Activated naive CD8-positive, alpha-beta T cell (primary cell): ENCODE measurements around the gene STRN4.

Experiments
- H3K27ac Mint-ChIP-seq: one replicate; pipeline ENCODE4 v1.8.0; 2021; ENCODE audit warnings: mixed read lengths
- H3K27me3 Mint-ChIP-seq: one replicate; pipeline ENCODE4 v1.8.0; 2021; ENCODE audit warnings: mixed read lengths
- H3K36me3 Mint-ChIP-seq: one replicate; pipeline ENCODE4 v1.8.0; 2021; ENCODE audit warnings: mixed read lengths
- H3K4me1 Mint-ChIP-seq: one replicate; pipeline ENCODE4 v1.8.0; 2021; ENCODE audit warnings: low read depth, mixed read lengths
- H3K4me3 Mint-ChIP-seq: one replicate; pipeline ENCODE4 v1.8.0; 2021; ENCODE audit warnings: mild to moderate bottlenecking, mixed read lengths
- H3K9me3 Mint-ChIP-seq: one replicate; pipeline ENCODE4 v1.8.0; 2021; ENCODE audit warnings: low read depth, mixed read lengths

STRN4 gene

GRCh38 chr19:46746281-46747057 lies at the start of gene STRN4:
TSS of gene STRN4 (minus strand) at chr19:46746450. CDS start at chr19:46746430, 20 bp downstream.
- H3K36me3 Mint-ChIP-seq = peaks cover 2% of the 10 kb centered on the region
- peaks cover 41% of the 10 kb centered on the region for H3K4me1 Mint-ChIP-seq
- peak within 1 kb of the TSS; percentile 94 for H3K4me3 Mint-ChIP-seq
- no peaks in the 10 kb centered on the region for H3K9me3 Mint-ChIP-seq
- H3K27ac Mint-ChIP-seq = peak within 1 kb of the TSS; percentile 90
- no peaks in the 10 kb centered on the region for H3K27me3 Mint-ChIP-seq

GRCh38 chr19:46791944-46792343 lies 45.7 kb upstream of the STRN4 start:
- H3K4me3 Mint-ChIP-seq = no peak overlapping the region
- H3K4me1 Mint-ChIP-seq = peaks cover 19% of the 10 kb centered on the region
- H3K27me3 Mint-ChIP-seq = no peaks in the 10 kb centered on the region
- no peaks in the 10 kb centered on the region for H3K9me3 Mint-ChIP-seq
- H3K36me3 Mint-ChIP-seq = peaks cover 2% of the 10 kb centered on the region
- H3K27ac Mint-ChIP-seq = no peak overlapping the region

DNA sequence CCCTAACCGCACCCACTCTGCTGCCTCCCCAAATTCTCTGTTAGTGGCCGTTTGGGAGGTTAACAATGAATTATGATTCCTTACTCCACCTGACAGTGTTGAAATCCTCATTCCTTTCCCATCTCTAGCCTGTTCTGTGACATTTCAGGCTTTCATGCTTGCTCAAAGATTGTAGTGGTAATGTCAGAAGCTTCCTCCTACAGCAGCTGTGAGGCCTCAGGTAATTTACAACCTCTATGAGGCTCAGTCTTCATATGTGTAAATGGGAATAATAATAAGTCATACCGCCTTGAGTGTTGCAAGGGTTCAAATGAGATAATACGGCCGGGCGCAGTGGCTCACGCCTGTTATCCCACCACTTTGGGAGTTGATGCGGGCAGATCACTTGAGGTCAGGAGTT lies 43.1 kb upstream of the STRN4 start:
- no peaks in the 10 kb centered on the region for H3K27me3 Mint-ChIP-seq
- peaks cover 31% of the 10 kb centered on the region for H3K4me1 Mint-ChIP-seq
- H3K27ac Mint-ChIP-seq = peak overlapping the region; percentile 58
- no peaks in the 10 kb centered on the region for H3K9me3 Mint-ChIP-seq
- peaks cover 12% of the 10 kb centered on the region for H3K36me3 Mint-ChIP-seq
- H3K4me3 Mint-ChIP-seq = no peak overlapping the region

DNA sequence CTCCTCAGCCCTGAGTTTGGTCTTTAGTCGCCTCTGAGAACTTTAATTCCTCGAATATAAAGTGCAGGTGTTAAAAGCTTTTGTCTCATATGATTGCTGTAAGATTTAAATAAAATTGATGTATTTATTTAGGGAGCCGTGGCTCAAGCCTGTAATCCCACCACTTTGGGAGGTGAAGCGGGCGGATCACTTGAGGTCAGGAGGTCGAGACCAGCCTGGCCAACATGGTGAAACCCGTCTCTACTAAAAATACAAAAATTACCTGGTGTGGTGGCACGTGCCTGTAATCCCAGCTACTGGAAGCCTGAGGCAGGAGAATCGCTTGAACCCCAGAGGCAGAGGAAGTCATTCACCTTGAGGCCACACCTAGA lies 42.7 kb upstream of the STRN4 start:
- Mint-ChIP-seq H3K4me3 (peak overlapping the region; percentile 97), H3K27me3 (no peaks in the 10 kb centered on the region), H3K9me3 (no peaks in the 10 kb centered on the region), H3K36me3 (peaks cover 17% of the 10 kb centered on the region), H3K27ac (peak overlapping the region; percentile 87), H3K4me1 (peaks cover 35% of the 10 kb centered on the region)

DNA sequence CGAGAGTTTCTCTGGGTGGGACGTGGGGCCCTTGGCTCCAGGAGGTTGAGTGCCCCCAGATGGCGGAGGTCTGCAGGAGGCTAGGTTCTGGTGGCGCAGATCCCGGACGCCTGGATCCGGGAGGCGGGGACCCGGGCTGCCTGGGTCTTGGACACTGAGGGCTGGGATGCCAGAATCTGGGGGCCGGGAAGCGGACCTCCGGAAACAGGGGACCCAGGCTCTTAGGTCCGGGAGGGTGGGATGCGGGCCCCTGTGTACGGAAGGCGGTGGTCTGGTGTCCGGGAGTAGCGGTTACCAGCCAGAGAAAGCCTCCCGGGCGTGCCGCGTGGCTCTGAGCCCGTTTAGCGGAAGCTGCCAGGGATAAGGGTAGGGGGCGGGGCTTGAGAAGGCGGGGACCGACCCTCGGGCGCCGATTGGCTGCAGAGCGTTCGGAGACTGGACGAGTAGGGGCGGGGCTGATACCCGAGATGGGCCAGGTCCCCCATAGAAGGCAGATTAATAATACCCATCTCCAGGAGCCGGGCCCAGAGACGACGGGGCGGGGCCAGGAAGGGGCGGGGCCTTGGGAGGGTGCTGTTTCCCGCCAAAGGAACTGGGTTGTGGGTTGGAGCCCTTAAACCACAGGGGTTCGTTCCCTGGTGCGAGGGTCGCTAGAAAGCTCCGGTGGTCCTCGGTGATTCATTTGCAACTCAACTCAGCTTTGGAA lies 42.2 kb upstream of the STRN4 start, which contains the start of gene SLC1A5:
SLC1A5 (minus strand) TSS at position 333 of the 706 bp plus-strand sequence. CDS start 629 bp downstream, outside the sequence.
- peaks cover 40% of the 10 kb centered on the region for H3K4me1 Mint-ChIP-seq
- H3K27me3 Mint-ChIP-seq = no peaks in the 10 kb centered on the region
- no peaks in the 10 kb centered on the region for H3K9me3 Mint-ChIP-seq
- H3K4me3 Mint-ChIP-seq = peak within 1 kb of the TSS; percentile 97
- peak within 1 kb of the TSS; percentile 97 for H3K27ac Mint-ChIP-seq
- H3K36me3 Mint-ChIP-seq = peaks cover 17% of the 10 kb centered on the region

- Mint-ChIP-seq H3K4me3 (peak overlapping the region; percentile 97), H3K27me3 (no peaks in the 10 kb centered on the region), H3K4me1 (peaks cover 46% of the 10 kb centered on the region), H3K9me3 (no peaks in the 10 kb centered on the region), H3K27ac (peak overlapping the region; percentile 97), H3K36me3 (peaks cover 20% of the 10 kb centered on the region)
Observed at GRCh38 chr19:46787331-46788261, 41.3 kb upstream of the STRN4 start.

DNA sequence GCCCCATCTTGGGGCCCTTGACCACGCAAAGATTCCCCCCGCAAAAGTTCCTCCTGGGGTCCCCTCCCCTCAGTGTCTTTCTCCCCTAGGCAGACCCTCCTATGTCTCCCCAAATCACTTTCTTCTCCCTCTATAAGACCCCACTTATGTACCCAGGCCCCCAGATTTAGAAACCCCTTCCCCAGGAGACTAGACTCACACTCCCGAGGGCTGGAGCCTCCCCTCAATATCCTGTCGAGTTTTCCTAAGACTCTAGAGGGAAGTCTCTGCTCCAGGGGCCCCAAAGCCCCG lies 40.7 kb upstream of the STRN4 start:
- peaks cover 42% of the 10 kb centered on the region for H3K4me1 Mint-ChIP-seq
- H3K27me3 Mint-ChIP-seq = no peaks in the 10 kb centered on the region
- H3K9me3 Mint-ChIP-seq = no peaks in the 10 kb centered on the region
- peak overlapping the region; percentile 97 for H3K27ac Mint-ChIP-seq
- peaks cover 20% of the 10 kb centered on the region for H3K36me3 Mint-ChIP-seq
- H3K4me3 Mint-ChIP-seq = peak overlapping the region; percentile 97

- H3K4me3 Mint-ChIP-seq = peak overlapping the region; percentile 97
- no peaks in the 10 kb centered on the region for H3K9me3 Mint-ChIP-seq
- peaks cover 20% of the 10 kb centered on the region for H3K36me3 Mint-ChIP-seq
- H3K27ac Mint-ChIP-seq = peak overlapping the region; percentile 97
- H3K4me1 Mint-ChIP-seq = peaks cover 36% of the 10 kb centered on the region
- no peaks in the 10 kb centered on the region for H3K27me3 Mint-ChIP-seq
Observed at GRCh38 chr19:46786236-46787039, 40.2 kb upstream of the STRN4 start.

DNA sequence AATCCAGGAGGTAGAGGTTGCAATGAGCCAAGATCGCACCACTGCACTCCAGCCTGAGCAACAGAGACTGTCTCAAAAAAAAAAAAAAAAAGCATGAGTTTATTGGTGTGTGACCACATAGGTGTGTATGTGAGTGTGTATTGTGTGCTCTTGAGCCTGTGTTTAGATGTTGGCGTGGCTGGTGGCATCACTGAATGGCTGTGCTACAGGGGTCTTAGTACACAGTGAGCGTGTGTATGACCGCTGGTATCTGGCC lies 39.7 kb upstream of the STRN4 start:
- Mint-ChIP-seq H3K9me3 (no peaks in the 10 kb centered on the region), H3K27me3 (no peaks in the 10 kb centered on the region), H3K36me3 (peaks cover 20% of the 10 kb centered on the region), H3K27ac (peak overlapping the region; percentile 97), H3K4me1 (peaks cover 35% of the 10 kb centered on the region), H3K4me3 (peak overlapping the region; percentile 97)

- H3K27me3 Mint-ChIP-seq = no peaks in the 10 kb centered on the region
- H3K27ac Mint-ChIP-seq = peak overlapping the region; percentile 97
- peaks cover 20% of the 10 kb centered on the region for H3K36me3 Mint-ChIP-seq
- H3K4me1 Mint-ChIP-seq = peaks cover 35% of the 10 kb centered on the region
- H3K4me3 Mint-ChIP-seq = peak overlapping the region; percentile 97
- H3K9me3 Mint-ChIP-seq = no peaks in the 10 kb centered on the region
Observed at GRCh38 chr19:46785054-46785979, 39.1 kb upstream of the STRN4 start.

GRCh38 chr19:46784262-46785053 lies 38.2 kb upstream of the STRN4 start:
- Mint-ChIP-seq H3K9me3 (no peaks in the 10 kb centered on the region), H3K27me3 (no peaks in the 10 kb centered on the region), H3K4me1 (peaks cover 36% of the 10 kb centered on the region), H3K27ac (peak overlapping the region; percentile 97), H3K4me3 (peak overlapping the region; percentile 97), H3K36me3 (peaks cover 20% of the 10 kb centered on the region)

DNA sequence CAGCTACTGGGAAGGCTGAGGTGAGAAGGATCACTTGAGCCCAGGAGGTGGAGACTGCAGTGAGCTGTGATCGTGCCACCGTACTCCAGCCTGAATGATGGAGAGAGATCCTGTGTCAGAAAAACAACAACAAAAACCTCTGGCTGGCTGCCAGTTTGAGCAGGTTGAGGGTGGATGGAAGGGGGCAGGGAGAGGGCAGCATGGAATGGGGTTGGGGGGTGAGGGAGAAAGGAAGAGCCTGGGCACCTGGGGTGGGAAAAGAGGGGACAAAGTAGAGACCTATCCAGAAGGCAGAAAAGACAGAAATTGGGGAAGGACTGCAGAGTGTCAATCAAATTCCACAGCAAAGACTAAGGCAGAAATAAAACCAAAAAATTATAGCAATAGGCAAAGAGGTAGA lies 37.4 kb upstream of the STRN4 start:
- Mint-ChIP-seq H3K4me1 (peaks cover 31% of the 10 kb centered on the region), H3K27ac (peak overlapping the region; percentile 97), H3K36me3 (peaks cover 20% of the 10 kb centered on the region), H3K4me3 (peak overlapping the region; percentile 97), H3K9me3 (no peaks in the 10 kb centered on the region), H3K27me3 (no peaks in the 10 kb centered on the region)
